ENCODE data around the gene LHPP.

Gene LHPP

GRCh38 chr10:124612611-124613498 is 151.2 kb downstream of the LHPP start:
- peak; percentile 84 for DNase-seq (ENCODE audit: low read depth)
- TF ChIP-seq POLR2A (IDR thresholded peaks at IDR 0.05; ENCODE audit: extremely low read depth, insufficient read length) (no peak), MYC (IDR thresholded peaks at IDR 0.05; ENCODE audit: low read depth, low read length) (0 out of 2 replicates have a peak, but pooled peaks have one; percentile 29)
- TF ChIP-seq, protein P1, sequence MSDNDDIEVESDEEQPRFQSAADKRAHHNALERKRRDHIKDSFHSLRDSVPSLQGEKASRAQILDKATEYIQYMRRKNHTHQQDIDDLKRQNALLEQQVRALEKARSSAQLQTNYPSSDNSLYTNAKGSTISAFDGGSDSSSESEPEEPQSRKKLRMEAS (IDR thresholded peaks at IDR 0.05; ENCODE audit: low read depth, low read length) = peak; percentile 51
- no peak overlapping the region for H3K4me3 ChIP-seq (ENCODE audit: low read depth, low read length)

GRCh38 chr10:124614003-124614659 is 152.5 kb downstream of the LHPP start:
- DNase-seq (ENCODE audit: low read depth) = no peak
- TF ChIP-seq, protein P2, sequence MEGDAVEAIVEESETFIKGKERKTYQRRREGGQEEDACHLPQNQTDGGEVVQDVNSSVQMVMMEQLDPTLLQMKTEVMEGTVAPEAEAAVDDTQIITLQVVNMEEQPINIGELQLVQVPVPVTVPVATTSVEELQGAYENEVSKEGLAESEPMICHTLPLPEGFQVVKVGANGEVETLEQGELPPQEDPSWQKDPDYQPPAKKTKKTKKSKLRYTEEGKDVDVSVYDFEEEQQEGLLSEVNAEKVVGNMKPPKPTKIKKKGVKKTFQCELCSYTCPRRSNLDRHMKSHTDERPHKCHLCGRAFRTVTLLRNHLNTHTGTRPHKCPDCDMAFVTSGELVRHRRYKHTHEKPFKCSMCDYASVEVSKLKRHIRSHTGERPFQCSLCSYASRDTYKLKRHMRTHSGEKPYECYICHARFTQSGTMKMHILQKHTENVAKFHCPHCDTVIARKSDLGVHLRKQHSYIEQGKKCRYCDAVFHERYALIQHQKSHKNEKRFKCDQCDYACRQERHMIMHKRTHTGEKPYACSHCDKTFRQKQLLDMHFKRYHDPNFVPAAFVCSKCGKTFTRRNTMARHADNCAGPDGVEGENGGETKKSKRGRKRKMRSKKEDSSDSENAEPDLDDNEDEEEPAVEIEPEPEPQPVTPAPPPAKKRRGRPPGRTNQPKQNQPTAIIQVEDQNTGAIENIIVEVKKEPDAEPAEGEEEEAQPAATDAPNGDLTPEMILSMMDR (IDR thresholded peaks at IDR 0.05; ENCODE audit: low read depth, low read length) = no peak
- TF ChIP-seq MYC (IDR thresholded peaks at IDR 0.05; ENCODE audit: low read depth, low read length) (no peak), POLR2A (IDR thresholded peaks at IDR 0.05; ENCODE audit: extremely low read depth, insufficient read length) (no peak)
- TF ChIP-seq, protein P1 (IDR thresholded peaks at IDR 0.05; ENCODE audit: low read depth, low read length) = no peak
- H3K4me3 ChIP-seq (ENCODE audit: low read depth, low read length) = no peak overlapping the region

DNA sequence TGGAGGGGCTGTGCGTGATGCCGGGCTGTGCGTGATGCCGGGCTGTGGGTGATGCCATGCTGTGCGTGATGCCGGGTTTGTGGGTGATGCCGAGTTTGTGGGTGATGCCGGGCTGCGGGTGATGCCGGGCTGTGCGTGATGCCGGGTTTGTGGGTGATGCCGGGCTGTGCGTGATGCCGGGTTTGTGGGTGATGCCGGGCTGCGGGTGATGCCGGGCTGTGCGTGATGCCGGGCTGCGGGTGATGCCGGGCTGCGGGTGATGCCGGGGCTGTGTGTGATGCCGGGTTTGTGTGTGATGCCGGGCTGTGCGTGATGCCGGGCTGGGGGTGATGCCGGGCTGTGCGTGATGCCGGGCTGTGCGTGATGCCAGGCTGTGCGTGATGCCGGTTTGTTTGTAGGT is 153.6 kb downstream of the LHPP start:
- TF ChIP-seq, protein P1 (IDR thresholded peaks at IDR 0.05; ENCODE audit: low read depth, low read length) = no peak
- TF ChIP-seq, protein P2 (IDR thresholded peaks at IDR 0.05; ENCODE audit: low read depth, low read length) = no peak
- no peak for TF ChIP-seq POLR2A (IDR thresholded peaks at IDR 0.05; ENCODE audit: extremely low read depth, insufficient read length)
- TF ChIP-seq MYC (IDR thresholded peaks at IDR 0.05; ENCODE audit: low read depth, low read length) = no peak
- H3K4me3 ChIP-seq (ENCODE audit: low read depth, low read length) = no peak overlapping the region
- DNase-seq (ENCODE audit: low read depth) = no peak

- no peak overlapping the region for H3K4me3 ChIP-seq (ENCODE audit: low read depth, low read length)
- no peak for DNase-seq (ENCODE audit: low read depth)
- no peak for TF ChIP-seq MYC (IDR thresholded peaks at IDR 0.05; ENCODE audit: low read depth, low read length)
- TF ChIP-seq POLR2A (IDR thresholded peaks at IDR 0.05; ENCODE audit: extremely low read depth, insufficient read length) = no peak
- TF ChIP-seq, protein P2 (IDR thresholded peaks at IDR 0.05; ENCODE audit: low read depth, low read length) = no peak
- TF ChIP-seq, protein P1 (IDR thresholded peaks at IDR 0.05; ENCODE audit: low read depth, low read length) = no peak
These were observed 154.6 kb downstream of the LHPP start for GRCh38 chr10:124616040-124616835.

- no peak for DNase-seq (ENCODE audit: low read depth)
- TF ChIP-seq, protein P1 (IDR thresholded peaks at IDR 0.05; ENCODE audit: low read depth, low read length) = no peak
- TF ChIP-seq, protein P2 (IDR thresholded peaks at IDR 0.05; ENCODE audit: low read depth, low read length) = no peak
- TF ChIP-seq POLR2A (IDR thresholded peaks at IDR 0.05; ENCODE audit: extremely low read depth, insufficient read length) (no peak), MYC (IDR thresholded peaks at IDR 0.05; ENCODE audit: low read depth, low read length) (no peak)
- H3K4me3 ChIP-seq (ENCODE audit: low read depth, low read length) = no peak overlapping the region
These were observed 155.2 kb downstream of the LHPP start for GRCh38 chr10:124616836-124617130.

Data from NB4 (cell line).